Measurements from ENCODE around the gene PDCD1.
"Not testable (repeated sequence)": the region's sequence is repeated elsewhere in the genome, so short reads cannot be mapped to it uniquely, and the experiment has no call there.

The PDCD1 gene

GRCh38 chr2:241858206-241859016 is at the start of gene PDCD1:
Gene PDCD1, minus strand, starts transcription at chr2:241858894. Its CDS starts 56 bp downstream, at chr2:241858838.
- FAIRE-seq = no peak

GRCh38 chr2:241907831-241908230 is 49.1 kb upstream of the PDCD1 start:
- FAIRE-seq = not testable (repeated sequence)

GRCh38 chr2:241906826-241907570 is 48.3 kb upstream of the PDCD1 start:
- FAIRE-seq = no peak

- not testable (repeated sequence) for FAIRE-seq
Measured at GRCh38 chr2:241906378-241906770, 47.7 kb upstream of the PDCD1 start.

GRCh38 chr2:241905716-241906377 is 47.2 kb upstream of the PDCD1 start:
- no peak for FAIRE-seq

GRCh38 chr2:241904791-241905710 is 46.4 kb upstream of the PDCD1 start:
- FAIRE-seq = no peak

- FAIRE-seq = no peak
Measured at GRCh38 chr2:241904011-241904718, 45.5 kb upstream of the PDCD1 start.

GRCh38 chr2:241903121-241904010 is 44.7 kb upstream of the PDCD1 start:
- no peak for FAIRE-seq

GRCh38 chr2:241902357-241902991 is 43.8 kb upstream of the PDCD1 start:
- FAIRE-seq = no peak

- no peak for FAIRE-seq
Measured at GRCh38 chr2:241901500-241902351, 43.0 kb upstream of the PDCD1 start.

GRCh38 chr2:241901018-241901380 is 42.3 kb upstream of the PDCD1 start:
- FAIRE-seq = no peak

GRCh38 chr2:241900251-241901017 is 41.7 kb upstream of the PDCD1 start:
- FAIRE-seq = no peak

GRCh38 chr2:241898463-241899270 is 40.0 kb upstream of the PDCD1 start:
- FAIRE-seq = no peak

- no peak for FAIRE-seq
Measured at GRCh38 chr2:241897231-241897916, 38.7 kb upstream of the PDCD1 start.

GRCh38 chr2:241896746-241897201 is 38.1 kb upstream of the PDCD1 start:
- FAIRE-seq = no peak

- no peak for FAIRE-seq
Measured at GRCh38 chr2:241895712-241896641, 37.3 kb upstream of the PDCD1 start.

All from A204.1 (cell line).